IMR-90 (cell line): Measurements from ENCODE around the gene CKS1B. TPM values are rescaled to one million over a fixed set of nuclear protein-coding genes. Genes with fewer than 3 reads are reported as not detected.

Experiments
- ATAC-seq: fragments of 200-7000 bp; cut with Tn5 transposase; 2 replicates; pipeline ENCODE4 v1.9.1; 2020; ENCODE audit warnings: low read depth, mild to moderate bottlenecking, moderate library complexity
- BruUV-seq: library from RNA; stranded (reverse); fragments of 400-500 nt; replicated peaks from 2 replicates; lab custom pipeline; 2021; lab: Mats Ljungman, UMichigan
- CTCF ChIA-PET: fragments of 300-600 bp; formaldehyde crosslinking; extraction: SDS; loops from one replicate; lab custom pipeline; 2021; ENCODE audit warnings: antibody characterized with exemption; lab: Yijun Ruan, JAX
- POLR2A ChIA-PET: fragments of 300-600 bp; sonication (Branson Sonifier 250); formaldehyde crosslinking; loops from one replicate; lab custom pipeline; 2022; ENCODE audit warnings: antibody characterized with exemption; ENCODE audit not compliant: unreplicated experiment; lab: Charles Lee
- DNase-seq: peaks from one replicate; pipeline ENCODE4 v3.0.0; 2013
- H2AFZ ChIP-seq: replicated peaks from 2 replicates; pipeline ENCODE3; 2013; ENCODE audit warnings: low read length, mild to moderate bottlenecking; ENCODE audit not compliant: poor library complexity
- H2AK5ac ChIP-seq: 2 replicates; pipeline ENCODE4 v1.6.1; 2013; ENCODE audit warnings: low read depth, low read length, inconsistent platforms
- H2AK9ac ChIP-seq: replicated peaks from 2 replicates; pipeline ENCODE3; 2013; ENCODE audit warnings: mild to moderate bottlenecking, low read depth, low read length, moderate library complexity; ENCODE audit not compliant: poor library complexity
- H2BK120ac ChIP-seq: 2 replicates; pipeline ENCODE4 v1.6.1; 2013; ENCODE audit warnings: low read depth, low read length, inconsistent platforms
- H2BK15ac ChIP-seq: 3 replicates; pipeline ENCODE4 v1.6.1; 2013; ENCODE audit warnings: low read depth, low read length, inconsistent platforms
- H2BK20ac ChIP-seq: 2 replicates; pipeline ENCODE4 v1.6.1; 2013; ENCODE audit warnings: low read depth, mild to moderate bottlenecking, inconsistent platforms, low read length, moderate library complexity
- H2BK5ac ChIP-seq: 2 replicates; pipeline ENCODE4 v1.6.1; 2013; ENCODE audit warnings: mild to moderate bottlenecking, low read depth, low read length, inconsistent platforms; ENCODE audit not compliant: poor library complexity, severe bottlenecking
- H3K14ac ChIP-seq: replicated peaks from 2 replicates; pipeline ENCODE4 v1.6.1; 2013; ENCODE audit warnings: low read depth, low read length, inconsistent platforms
- H3K18ac ChIP-seq: 2 replicates; pipeline ENCODE4 v1.6.1; 2013; ENCODE audit warnings: low read depth, low read length, control low read depth
- H3K23ac ChIP-seq: 2 replicates; pipeline ENCODE4 v1.6.1; 2013; ENCODE audit warnings: low read depth, low read length, inconsistent platforms
- H3K27ac ChIP-seq: 2 replicates; pipeline ENCODE4 v1.5.1; 2013; ENCODE audit warnings: mild to moderate bottlenecking, control low read depth, low read length; ENCODE audit not compliant: insufficient read depth
- H3K27me3 ChIP-seq: 2 replicates; pipeline ENCODE4 v1.6.1; 2013; ENCODE audit warnings: low read length; ENCODE audit not compliant: control insufficient read depth, insufficient read depth
- H3K36me3 ChIP-seq: 2 replicates; pipeline ENCODE4 v1.6.1; 2013; ENCODE audit warnings: low read length, mixed read lengths; ENCODE audit not compliant: control insufficient read depth, insufficient read depth
- H3K4ac ChIP-seq: 2 replicates; pipeline ENCODE4 v1.6.1; 2013; ENCODE audit warnings: low read depth, low read length, inconsistent platforms
- H3K4me1 ChIP-seq: 2 replicates; pipeline ENCODE4 v1.6.1; 2013; ENCODE audit warnings: low read length, mixed read lengths; ENCODE audit not compliant: control insufficient read depth, insufficient read depth
- H3K4me2 ChIP-seq: 2 replicates; pipeline ENCODE4 v1.6.1; 2013; ENCODE audit warnings: low read depth, mild to moderate bottlenecking, control low read depth, low read length, moderate library complexity
- H3K4me3 ChIP-seq: 2 replicates; pipeline ENCODE4 v1.5.1; 2013; ENCODE audit warnings: low read depth, mild to moderate bottlenecking, control low read depth, low read length, moderate library complexity; ENCODE audit not compliant: insufficient read depth
- H3K56ac ChIP-seq: 2 replicates; pipeline ENCODE4 v1.6.1; 2013; ENCODE audit warnings: low read length, inconsistent platforms; ENCODE audit not compliant: insufficient read depth; ENCODE audit errors: extremely low read depth
- H3K79me1 ChIP-seq, 2 experiments: 2 replicates each; pipeline ENCODE4 v1.6.1; 2013; ENCODE audit warnings: low read length in 2 of 2, inconsistent platforms in 1 of 2, low read depth in 1 of 2
- H3K9ac ChIP-seq: 2 replicates; pipeline ENCODE4 v1.6.1; 2013; ENCODE audit warnings: low read depth, low read length, control low read depth
- H3K9me1 ChIP-seq: 2 replicates; pipeline ENCODE4 v1.6.1; 2013; ENCODE audit warnings: low read length, inconsistent platforms; ENCODE audit not compliant: insufficient read depth
- H3K9me3 ChIP-seq: 2 replicates; pipeline ENCODE4 v1.6.1; 2013; ENCODE audit warnings: low read length; ENCODE audit not compliant: control insufficient read depth, insufficient read depth
- H4K20me1 ChIP-seq: 2 replicates; pipeline ENCODE4 v1.6.1; 2013; ENCODE audit warnings: low read length, inconsistent platforms; ENCODE audit not compliant: insufficient read depth
- H4K5ac ChIP-seq: 2 replicates; pipeline ENCODE4 v1.6.1; 2013; ENCODE audit warnings: mild to moderate bottlenecking, low read depth, low read length, control low read depth
- H4K8ac ChIP-seq, 2 experiments: 2 replicates each; pipeline ENCODE4 v1.6.1; 2013; ENCODE audit warnings: low read depth in 2 of 2, low read length in 2 of 2, control low read depth in 1 of 2, inconsistent platforms in 1 of 2
- H4K91ac ChIP-seq: 2 replicates; pipeline ENCODE4 v1.6.1; 2013; ENCODE audit warnings: low read depth, low read length, inconsistent platforms; ENCODE audit not compliant: insufficient read depth
- BHLHE40 ChIP-seq: fragments of 150-350 bp; IDR thresholded peaks from 2 replicates; pipeline ENCODE4 v1.6.1; 2016; ENCODE audit warnings: mild to moderate bottlenecking, low read depth, low read length
- CEBPB ChIP-seq: IDR thresholded peaks from 2 replicates; pipeline ENCODE4 v1.6.1; 2012; ENCODE audit warnings: low read depth, low read length, improper control_type of control experiment
- CHD1 ChIP-seq: IDR thresholded peaks from 2 replicates; pipeline ENCODE4 v1.6.1; 2012; ENCODE audit warnings: low read depth, low read length, improper control_type of control experiment
- FOS ChIP-seq: fragments of 150-350 bp; IDR thresholded peaks from 2 replicates; pipeline ENCODE4 v1.6.1; 2016; ENCODE audit warnings: low read depth, low read length
- MXI1 ChIP-seq: IDR thresholded peaks from 2 replicates; pipeline ENCODE4 v1.6.1; 2012; ENCODE audit warnings: low read depth, mild to moderate bottlenecking, low read length, moderate library complexity, borderline replicate concordance
- NFE2L2 ChIP-seq: fragments of 150-350 bp; IDR thresholded peaks from 2 replicates; pipeline ENCODE4 v1.6.1; 2016; ENCODE audit warnings: low read depth, mild to moderate bottlenecking, low read length
- POLR2A ChIP-seq: IDR thresholded peaks from 2 replicates; pipeline ENCODE4 v1.6.1; 2012; ENCODE audit warnings: mild to moderate bottlenecking, low read depth, low read length
- RAD21 ChIP-seq: IDR thresholded peaks from 2 replicates; pipeline ENCODE4 v1.6.1; 2012; ENCODE audit warnings: low read length, improper control_type of control experiment
- USF2 ChIP-seq: fragments of 150-350 bp; IDR thresholded peaks from 2 replicates; pipeline ENCODE4 v1.6.1; 2017; ENCODE audit warnings: mild to moderate bottlenecking, antibody characterized with exemption, low read length, low read depth
- WGBS, 2 experiments: methylation state at CpG; one replicate each; pipeline versions ENCODE4 v1.1.5 to v1.1.7; 2013; ENCODE audit warnings: missing lambda C conversion rate in 2 of 2; ENCODE audit not compliant: insufficient read length in 1 of 2; ENCODE audit errors: extremely low coverage in 2 of 2; 5-methylcytosine and 5-hydroxymethylcytosine counted together
- dilution Hi-C: fragments of 300-500 bp; cut with HindIII; formaldehyde crosslinking; loops from one replicate; pipeline ENCODE4 v1.14.3; 2018; ENCODE audit warnings: low sequenced_read_pairs; ENCODE audit not compliant: unreplicated experiment
- in situ Hi-C: fragments of 300-500 bp; cut with MboI; formaldehyde crosslinking; loops from 3 replicates; pipeline ENCODE4 v1.14.3; 2019; ENCODE audit warnings: low sequenced_read_pairs, inconsistent platforms, mixed read lengths
- intact Hi-C: fragments of 100-400 bp; cut with micrococcal nuclease; formaldehyde crosslinking; loops from 2 replicates; pipeline ENCODE4 v1.10.0; 2022
- polyA plus RNA-seq, 3 experiments: library from polyadenylated mRNA; depleted of rRNA; stranded (reverse); fragments of >200 nt; gene quantifications; 2 replicates each; pipeline ENCODE4 v1.2.3, GENCODE V29; 2012; ENCODE audit warnings: low replicate concordance in 1 of 3
- total RNA-seq: library from RNA; depleted of rRNA; stranded (reverse); fragments of >200 nt; gene quantifications from 2 replicates; pipeline ENCODE4 v1.2.3, GENCODE V29; 2012
- TF ChIP-seq, protein P1 (sequence below): conservative IDR thresholded peaks from 2 replicates; pipeline ENCODE4 v1.5.1; 2012; ENCODE audit warnings: mild to moderate bottlenecking, low read depth, low read length, improper control_type of control experiment
- TF ChIP-seq, protein P2 (sequence below): fragments of 150-350 bp; IDR thresholded peaks from 2 replicates; pipeline ENCODE4 v1.6.1; 2016; ENCODE audit warnings: low read depth, mild to moderate bottlenecking, low read length, moderate library complexity, borderline replicate concordance

The CKS1B gene
- total and polyA plus RNA-seq, 2 of the 4 experiments (the other 2 are of a cell fraction), result 140 to 195 TPM

DNA sequence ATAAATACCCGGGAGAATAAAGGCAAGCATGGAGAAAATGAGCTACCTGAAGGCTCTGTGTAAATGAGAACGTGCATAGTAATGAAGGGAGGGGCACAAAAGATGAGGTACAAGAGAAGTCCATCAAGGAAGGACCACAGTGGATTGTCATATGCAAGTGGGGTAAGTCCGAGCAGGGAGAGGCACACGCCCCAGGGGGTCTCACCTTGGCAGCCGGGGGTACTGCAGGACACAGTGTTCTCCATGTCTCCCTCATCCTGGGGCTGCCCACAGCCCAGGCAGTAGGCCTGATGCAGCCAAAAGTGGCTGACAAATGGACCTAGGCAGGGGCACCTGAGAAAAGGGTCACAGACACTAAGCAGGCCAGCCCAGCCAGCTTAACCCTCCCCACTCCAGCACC, 49.1 kb downstream of the CKS1B start (continued):
- TF ChIP-seq MXI1, result no peak

DNA sequence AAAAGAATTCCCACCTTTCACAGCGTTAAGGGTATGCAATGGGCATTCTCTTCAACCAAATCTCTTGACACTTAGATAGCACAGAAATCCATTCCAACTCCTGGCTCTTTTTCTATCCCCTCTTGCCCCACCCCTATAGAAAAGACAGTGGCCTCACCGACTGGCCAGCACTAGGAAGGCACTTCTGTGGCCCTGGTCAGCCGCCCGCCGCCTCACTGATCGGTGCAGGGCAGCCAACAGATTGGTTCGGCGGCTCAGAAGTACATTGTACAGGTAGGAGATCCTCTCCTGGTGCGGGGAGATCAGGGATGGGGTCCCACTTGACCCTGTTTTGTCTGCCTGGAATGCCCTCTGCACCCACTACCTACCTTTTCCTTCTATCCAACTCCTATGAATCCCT, 49.8 kb downstream of the CKS1B start:
- WGBS, 2 experiments, result no CpG with 5 or more reads among the region's 9 CpGs
- H3K56ac ChIP-seq, result no peak overlapping the region
- H3K4me3 ChIP-seq, result no peak overlapping the region
- no TSS peak for BruUV-seq
- no peaks in the 10 kb centered on the region for H3K36me3 ChIP-seq
- no peak overlapping the region for H4K91ac ChIP-seq
- ChIA-PET POLR2A (no interaction called here), CTCF (no interaction called here)
- H4K8ac ChIP-seq, result no peak overlapping the region
- H2AFZ ChIP-seq, result no peak overlapping the region
- peaks cover 4% of the 10 kb centered on the region for H3K9me1 ChIP-seq
- no peak overlapping the region for H2AK5ac ChIP-seq
- H3K9ac ChIP-seq, result no peak overlapping the region
- no peak overlapping the region for H3K14ac ChIP-seq
- no peak overlapping the region for H3K4me2 ChIP-seq
- H3K23ac ChIP-seq, result no peak overlapping the region
- no peak for TF ChIP-seq CEBPB
- TF ChIP-seq, protein P1, sequence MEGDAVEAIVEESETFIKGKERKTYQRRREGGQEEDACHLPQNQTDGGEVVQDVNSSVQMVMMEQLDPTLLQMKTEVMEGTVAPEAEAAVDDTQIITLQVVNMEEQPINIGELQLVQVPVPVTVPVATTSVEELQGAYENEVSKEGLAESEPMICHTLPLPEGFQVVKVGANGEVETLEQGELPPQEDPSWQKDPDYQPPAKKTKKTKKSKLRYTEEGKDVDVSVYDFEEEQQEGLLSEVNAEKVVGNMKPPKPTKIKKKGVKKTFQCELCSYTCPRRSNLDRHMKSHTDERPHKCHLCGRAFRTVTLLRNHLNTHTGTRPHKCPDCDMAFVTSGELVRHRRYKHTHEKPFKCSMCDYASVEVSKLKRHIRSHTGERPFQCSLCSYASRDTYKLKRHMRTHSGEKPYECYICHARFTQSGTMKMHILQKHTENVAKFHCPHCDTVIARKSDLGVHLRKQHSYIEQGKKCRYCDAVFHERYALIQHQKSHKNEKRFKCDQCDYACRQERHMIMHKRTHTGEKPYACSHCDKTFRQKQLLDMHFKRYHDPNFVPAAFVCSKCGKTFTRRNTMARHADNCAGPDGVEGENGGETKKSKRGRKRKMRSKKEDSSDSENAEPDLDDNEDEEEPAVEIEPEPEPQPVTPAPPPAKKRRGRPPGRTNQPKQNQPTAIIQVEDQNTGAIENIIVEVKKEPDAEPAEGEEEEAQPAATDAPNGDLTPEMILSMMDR, result no peak
- TF ChIP-seq POLR2A, result no peak
- TF ChIP-seq USF2, result no peak
- no peak for TF ChIP-seq CHD1
- TF ChIP-seq, protein P2, sequence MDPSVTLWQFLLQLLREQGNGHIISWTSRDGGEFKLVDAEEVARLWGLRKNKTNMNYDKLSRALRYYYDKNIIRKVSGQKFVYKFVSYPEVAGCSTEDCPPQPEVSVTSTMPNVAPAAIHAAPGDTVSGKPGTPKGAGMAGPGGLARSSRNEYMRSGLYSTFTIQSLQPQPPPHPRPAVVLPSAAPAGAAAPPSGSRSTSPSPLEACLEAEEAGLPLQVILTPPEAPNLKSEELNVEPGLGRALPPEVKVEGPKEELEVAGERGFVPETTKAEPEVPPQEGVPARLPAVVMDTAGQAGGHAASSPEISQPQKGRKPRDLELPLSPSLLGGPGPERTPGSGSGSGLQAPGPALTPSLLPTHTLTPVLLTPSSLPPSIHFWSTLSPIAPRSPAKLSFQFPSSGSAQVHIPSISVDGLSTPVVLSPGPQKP, result no peak
- TF ChIP-seq FOS, result no peak
- no peak for TF ChIP-seq MXI1
- TF ChIP-seq BHLHE40, result no peak
- no peak for TF ChIP-seq NFE2L2
- TF ChIP-seq RAD21, result no peak
- ATAC-seq (no peak), DNase-seq (no peak)
- H3K4me1 ChIP-seq, result peaks cover 3% of the 10 kb centered on the region; the same call in 1 of the 2 replicates
- dilution Hi-C loops, result no loop called here
- no peak overlapping the region for H3K18ac ChIP-seq
- no peak overlapping the region for H3K27ac ChIP-seq
- H2BK15ac ChIP-seq, result no peak overlapping the region
- in situ Hi-C loops, result no loop called here
- H2BK120ac ChIP-seq, result no peak overlapping the region
- no peaks in the 10 kb centered on the region for H3K9me3 ChIP-seq
- intact Hi-C loops, result no loop called here
- H2BK5ac ChIP-seq, result no peak overlapping the region
- peaks cover 8% of the 10 kb centered on the region for H3K27me3 ChIP-seq
- H3K4ac ChIP-seq, result no peak overlapping the region
- H4K5ac ChIP-seq, result no peak overlapping the region
- no peaks in the 10 kb centered on the region for H4K20me1 ChIP-seq
- H2AK9ac ChIP-seq, result no peak overlapping the region
- no peak overlapping the region for H2BK20ac ChIP-seq
- H3K79me1 ChIP-seq, result no peaks in the 10 kb centered on the region
